SK-N-SH treated with all-trans-retinoic acid at 6 μM for 48 hours (cell line): ENCODE measurements around the gene ATP8A2.

Experiments used
- ARNTL ChIP-seq: fragments of 450-650 bp; formaldehyde crosslinking; IDR thresholded peaks from 2 replicates; pipeline ENCODE4 v1.5.0; 2020; ENCODE audit warnings: low read depth, mild to moderate bottlenecking, moderate library complexity, borderline replicate concordance
- CREB5 ChIP-seq: fragments of 250-450 bp; sonication (Bioruptor Pico); IDR thresholded peaks from 2 replicates; pipeline ENCODE4 v1.5.1; 2020; ENCODE audit warnings: low read depth, mild to moderate bottlenecking, moderate library complexity
- OSR1 ChIP-seq: fragments of 250-450 bp; sonication (Bioruptor Pico); IDR thresholded peaks from 2 replicates; pipeline ENCODE4 v1.8.0; 2022; ENCODE audit warnings: moderate library complexity, mild to moderate bottlenecking, inconsistent platforms
- ZFP3 ChIP-seq: fragments of 250-450 bp; sonication (Bioruptor Pico); IDR thresholded peaks from 2 replicates; pipeline ENCODE4 v1.5.0; 2020; ENCODE audit warnings: mild to moderate bottlenecking, moderate library complexity
- ZFP30 ChIP-seq: fragments of 450-650 bp; formaldehyde crosslinking; IDR thresholded peaks from 2 replicates; pipeline ENCODE4 v1.5.0; 2022; ENCODE audit warnings: mild to moderate bottlenecking, moderate library complexity

- TF ChIP-seq OSR1 = no peak
- no peak for TF ChIP-seq ZFP3 (CRISPR knock-in tag)
- no peak for TF ChIP-seq ARNTL
- no peak for TF ChIP-seq ZFP30 (CRISPR knock-in tag)
- TF ChIP-seq CREB5 (CRISPR knock-in tag) = no peak
These were observed 616.2 kb downstream of the ATP8A2 start for GRCh38 chr13:25987987-25988386.
